Caco-2 (cell line): ENCODE results near the gene CRTC3. TPM values are rescaled to one million over a fixed set of nuclear protein-coding genes. Genes with fewer than 3 reads are reported as not detected.
"Not testable (repeated sequence)": the region's sequence is repeated elsewhere in the genome, so short reads cannot be mapped to it uniquely, and the experiment has no call there.

ENCODE experiments used
- BruUV-seq: library from RNA; stranded (reverse); fragments of 400-500 nt; replicated peaks from 2 replicates; lab custom pipeline; 2021; lab: Mats Ljungman, UMichigan
- CTCF ChIA-PET: fragments of 300-600 bp; sonication (Branson Sonifier 250); formaldehyde crosslinking; loops from one replicate; lab custom pipeline; 2022; ENCODE audit warnings: antibody characterized with exemption; lab: Charles Lee
- POLR2A ChIA-PET: fragments of 300-600 bp; sonication (Branson Sonifier 250); formaldehyde crosslinking; loops from one replicate; lab custom pipeline; 2022; ENCODE audit warnings: antibody characterized with exemption; lab: Charles Lee
- DNase-seq, 2 experiments: peaks; one replicate each; pipeline versions ENCODE4 v3.0.0 to v3.0.0-alpha.2; 2020 to 2022
- H3K27me3 ChIP-seq: replicated peaks from 2 replicates; pipeline ENCODE4 v1.6.0; 2011; ENCODE audit warnings: low read length; ENCODE audit not compliant: control insufficient read depth, insufficient read depth
- H3K36me3 ChIP-seq: 2 replicates; pipeline ENCODE4 v1.5.1; 2011; ENCODE audit warnings: low read length; ENCODE audit not compliant: control insufficient read depth, insufficient read depth
- H3K4me1 ChIP-seq: fragments of 250-450 bp; sonication (Bioruptor Pico); 2 replicates; pipeline ENCODE4 v1.5.1; 2020; ENCODE audit warnings: mild to moderate bottlenecking
- H3K4me3 ChIP-seq: 2 replicates; pipeline ENCODE4 v1.5.1; 2011; ENCODE audit warnings: low read depth, mild to moderate bottlenecking, control low read depth, low read length
- H3K9me3 ChIP-seq: fragments of 250-450 bp; sonication (Bioruptor Pico); 2 replicates; pipeline ENCODE4 v1.5.1; 2020; ENCODE audit warnings: mild to moderate bottlenecking, moderate library complexity
- H3K27ac Mint-ChIP-seq: one replicate; pipeline ENCODE4 v1.8.0; 2022; ENCODE audit warnings: mixed read lengths; ENCODE audit not compliant: unreplicated experiment
- H3K27me3 Mint-ChIP-seq: one replicate; pipeline ENCODE4 v1.8.0; 2022; ENCODE audit warnings: mixed read lengths; ENCODE audit not compliant: insufficient read depth, unreplicated experiment
- H3K36me3 Mint-ChIP-seq: one replicate; pipeline ENCODE4 v1.8.0; 2022; ENCODE audit warnings: mild to moderate bottlenecking, mixed read lengths; ENCODE audit not compliant: insufficient read depth, unreplicated experiment
- H3K4me1 Mint-ChIP-seq: one replicate; pipeline ENCODE4 v1.8.0; 2022; ENCODE audit warnings: low read depth, mixed read lengths; ENCODE audit not compliant: unreplicated experiment
- H3K4me3 Mint-ChIP-seq: one replicate; pipeline ENCODE4 v1.8.0; 2022; ENCODE audit warnings: mild to moderate bottlenecking, moderate library complexity, mixed read lengths; ENCODE audit not compliant: unreplicated experiment
- H3K9me3 Mint-ChIP-seq: one replicate; pipeline ENCODE4 v1.8.0; 2022; ENCODE audit warnings: mixed read lengths; ENCODE audit not compliant: unreplicated experiment
- CTCF ChIP-seq, 2 experiments: fragments of 200-600 bp in 1 of 2; IDR thresholded peaks; 1 replicate in 1 of 2; 2 replicates in 1 of 2; pipeline versions ENCODE4 v1.5.1 to v1.8.0; 2011 to 2022; ENCODE audit warnings: antibody characterized with exemption in 1 of 2, control low read depth in 1 of 2, inconsistent platforms in 1 of 2, low read depth in 1 of 2, low read length in 1 of 2, mild to moderate bottlenecking in 1 of 2, moderate library complexity in 1 of 2; ENCODE audit not compliant: insufficient read depth in 1 of 2, severe bottlenecking in 1 of 2, unreplicated experiment in 1 of 2
- intact Hi-C: fragments of 100-400 bp; cut with micrococcal nuclease; formaldehyde crosslinking; loops from one replicate; pipeline ENCODE4 v1.10.0; 2022; ENCODE audit not compliant: unreplicated experiment
- total RNA-seq: library from RNA; stranded (reverse); gene quantifications from 2 replicates; pipeline ENCODE4 v1.2.3, GENCODE V29; 2022

The CRTC3 gene
- total RNA-seq, 1 experiment from 2014 or later, result 35.0 TPM

GRCh38 chr15:90501898-90502297 is 27.8 kb upstream of the CRTC3 start:
- H3K36me3 Mint-ChIP-seq, result peaks cover 74% of the 10 kb centered on the region
- H3K4me1 ChIP-seq, result no peaks in the 10 kb centered on the region
- no peak overlapping the region for H3K4me3 ChIP-seq
- H3K27me3 Mint-ChIP-seq, result no peaks in the 10 kb centered on the region
- CTCF ChIA-PET, result no interaction called here
- no peaks in the 10 kb centered on the region for H3K9me3 ChIP-seq
- H3K4me1 Mint-ChIP-seq, result no peaks in the 10 kb centered on the region
- no peaks in the 10 kb centered on the region for H3K9me3 Mint-ChIP-seq
- intact Hi-C loops, result no loop called here
- no peak for TF ChIP-seq CTCF (IDR thresholded peaks at IDR 0.05; ENCODE audit: insufficient read depth in 1 of 2, low read depth in 1 of 2, low read length in 1 of 2, severe bottlenecking in 1 of 2, unreplicated experiment in 1 of 2)
- no TSS peak for BruUV-seq
- DNase-seq, result no peak
- H3K36me3 ChIP-seq, result no peaks in the 10 kb centered on the region; the same call in 1 of the 2 replicates
- POLR2A ChIA-PET, result no interaction called here
- H3K27ac Mint-ChIP-seq, result no peak overlapping the region
- H3K4me3 Mint-ChIP-seq, result no peak overlapping the region
- no peaks in the 10 kb centered on the region for H3K27me3 ChIP-seq

- H3K4me1 ChIP-seq, H3K4me1 Mint-ChIP-seq, intact Hi-C loops, H3K9me3 ChIP-seq, H3K27me3 Mint-ChIP-seq, H3K4me3 ChIP-seq, DNase-seq, BruUV-seq, H3K4me3 Mint-ChIP-seq, H3K27ac Mint-ChIP-seq, CTCF ChIA-PET, H3K36me3 ChIP-seq, H3K27me3 ChIP-seq, POLR2A ChIA-PET, H3K9me3 Mint-ChIP-seq: not testable (repeated sequence)
- peaks cover 16% of the 10 kb centered on the region for H3K36me3 Mint-ChIP-seq
These were observed 18.9 kb upstream of the CRTC3 start for GRCh38 chr15:90510781-90511180.

- BruUV-seq, POLR2A ChIA-PET, H3K27ac Mint-ChIP-seq, H3K27me3 Mint-ChIP-seq, H3K4me1 ChIP-seq, H3K4me3 Mint-ChIP-seq, H3K9me3 Mint-ChIP-seq, DNase-seq, CTCF ChIA-PET, H3K9me3 ChIP-seq, H3K36me3 ChIP-seq, H3K27me3 ChIP-seq, H3K4me3 ChIP-seq, H3K4me1 Mint-ChIP-seq, intact Hi-C loops: not testable (repeated sequence)
- H3K36me3 Mint-ChIP-seq, result peaks cover 16% of the 10 kb centered on the region
These were observed 18.5 kb upstream of the CRTC3 start for GRCh38 chr15:90511211-90511618.

- no peak for TF ChIP-seq CTCF (IDR thresholded peaks at IDR 0.05; ENCODE audit: insufficient read depth in 1 of 2, low read depth in 1 of 2, low read length in 1 of 2, severe bottlenecking in 1 of 2, unreplicated experiment in 1 of 2)
- Histone ChIP-seq H3K36me3 (no peaks in the 10 kb centered on the region), H3K4me1 (peaks cover 6% of the 10 kb centered on the region; the same call in 1 of the 2 replicates), H3K4me3 (no peak overlapping the region), H3K27me3 (no peaks in the 10 kb centered on the region), H3K9me3 (peaks cover 7% of the 10 kb centered on the region; the same call in 1 of the 2 replicates)
- H3K4me1 Mint-ChIP-seq, result no peaks in the 10 kb centered on the region
- no peaks in the 10 kb centered on the region for H3K27me3 Mint-ChIP-seq
- no peak for DNase-seq
- H3K27ac Mint-ChIP-seq, result no peak overlapping the region
- ChIA-PET POLR2A (no interaction called here), CTCF (no interaction called here)
- BruUV-seq, result no TSS peak
- intact Hi-C loops, result no loop called here
- no peaks in the 10 kb centered on the region for H3K9me3 Mint-ChIP-seq
- no peak overlapping the region for H3K4me3 Mint-ChIP-seq
- peaks cover 16% of the 10 kb centered on the region for H3K36me3 Mint-ChIP-seq
These were observed 17.4 kb upstream of the CRTC3 start for GRCh38 chr15:90512276-90512675.
